ENCODE results near the gene SERPINB6.
"Not testable (repeated sequence)": the region's sequence is repeated elsewhere in the genome, so short reads cannot be mapped to it uniquely, and the experiment has no call there.

Gene SERPINB6

GRCh38 chr6:2977799-2978590 is 6.6 kb upstream of the SERPINB6 start:
- TF ChIP-seq POLR2A (IDR thresholded peaks at IDR 0.05; ENCODE audit: low read length), result no peak
- TF ChIP-seq GATA1 (IDR thresholded peaks at IDR 0.05; ENCODE audit: low read depth, low read length), result no peak
- DNase-seq, result no peak

GRCh38 chr6:2977290-2977689 is 5.9 kb upstream of the SERPINB6 start:
- TF ChIP-seq POLR2A (IDR thresholded peaks at IDR 0.05; ENCODE audit: low read length), result no peak
- TF ChIP-seq GATA1 (IDR thresholded peaks at IDR 0.05; ENCODE audit: low read depth, low read length), result no peak

GRCh38 chr6:2976571-2977085 is 5.3 kb upstream of the SERPINB6 start:
- no peak for DNase-seq

More at GRCh38 chr6:2977290-2977689, 5.9 kb upstream of the SERPINB6 start:
- DNase-seq, result no peak

GRCh38 chr6:2976060-2976459 is 4.7 kb upstream of the SERPINB6 start:
- TF ChIP-seq GATA1 (IDR thresholded peaks at IDR 0.05; ENCODE audit: low read depth, low read length) (no peak), POLR2A (IDR thresholded peaks at IDR 0.05; ENCODE audit: low read length) (no peak)
- DNase-seq, result no peak

More at GRCh38 chr6:2976571-2977085, 5.3 kb upstream of the SERPINB6 start:
- TF ChIP-seq GATA1 (IDR thresholded peaks at IDR 0.05; ENCODE audit: low read depth, low read length), result no peak

GRCh38 chr6:2973676-2974075 is 2.3 kb upstream of the SERPINB6 start:
- TF ChIP-seq POLR2A (IDR thresholded peaks at IDR 0.05; ENCODE audit: low read length) (no peak), GATA1 (IDR thresholded peaks at IDR 0.05; ENCODE audit: low read depth, low read length) (no peak)
- no peak for DNase-seq

GRCh38 chr6:2973180-2973579 is 1.8 kb upstream of the SERPINB6 start:
- not testable (repeated sequence) for DNase-seq

GRCh38 chr6:2972685-2973084 is 1.3 kb upstream of the SERPINB6 start:
- DNase-seq, result not testable (repeated sequence)

GRCh38 chr6:2972219-2972487 is 786 bp upstream of the SERPINB6 start:
- DNase-seq, result not testable (repeated sequence)

GRCh38 chr6:2970753-2971419 is 481 bp downstream of the SERPINB6 start:
- DNase-seq, result peak; percentile 55 to 65
- TF ChIP-seq POLR2A (IDR thresholded peaks at IDR 0.05; ENCODE audit: low read length), result no peak

GRCh38 chr6:2970034-2970685 is 1.2 kb downstream of the SERPINB6 start:
- no peak for TF ChIP-seq GATA1 (IDR thresholded peaks at IDR 0.05; ENCODE audit: low read depth, low read length)
- TF ChIP-seq POLR2A (IDR thresholded peaks at IDR 0.05; ENCODE audit: low read length), result no peak
- peak in 1 of 2 experiments; percentile 28 for DNase-seq

GRCh38 chr6:2969549-2969948 is 1.8 kb downstream of the SERPINB6 start:
- TF ChIP-seq GATA1 (IDR thresholded peaks at IDR 0.05; ENCODE audit: low read depth, low read length) (no peak), POLR2A (IDR thresholded peaks at IDR 0.05; ENCODE audit: low read length) (no peak)
- DNase-seq, result no peak

GRCh38 chr6:2968600-2969135 is 2.7 kb downstream of the SERPINB6 start:
- TF ChIP-seq POLR2A (IDR thresholded peaks at IDR 0.05; ENCODE audit: low read length) (no peak), GATA1 (IDR thresholded peaks at IDR 0.05; ENCODE audit: low read depth, low read length) (no peak)
- no peak for DNase-seq

GRCh38 chr6:2967936-2968335 is 3.4 kb downstream of the SERPINB6 start:
- TF ChIP-seq GATA1 (IDR thresholded peaks at IDR 0.05; ENCODE audit: low read depth, low read length) (no peak), POLR2A (IDR thresholded peaks at IDR 0.05; ENCODE audit: low read length) (no peak)
- no peak for DNase-seq

GRCh38 chr6:2966347-2966746 is 5.0 kb downstream of the SERPINB6 start:
- DNase-seq, result no peak
- no peak for TF ChIP-seq GATA1 (IDR thresholded peaks at IDR 0.05; ENCODE audit: low read depth, low read length)
- TF ChIP-seq POLR2A (IDR thresholded peaks at IDR 0.05; ENCODE audit: low read length), result no peak

Data from erythroblast (primary cell).